GM12865 (cell line): Measurements from ENCODE around the gene MRPL45.

ENCODE experiments used
- DNase-seq: peaks from one replicate; pipeline ENCODE4 v3.0.0; 2010; ENCODE audit warnings: low read depth
- H3K4me3 ChIP-seq: 2 replicates; pipeline ENCODE4 v1.5.1; 2011; ENCODE audit warnings: mild to moderate bottlenecking, low read depth, low read length, control low read depth
- TF ChIP-seq, protein P1 (sequence below): IDR thresholded peaks from 2 replicates; pipeline ENCODE4 v1.5.1; 2011; ENCODE audit warnings: low read length, control low read depth, low read depth, inconsistent platforms; ENCODE audit not compliant: insufficient read depth; ENCODE audit errors: missing control alignments

The MRPL45 gene

DNA sequence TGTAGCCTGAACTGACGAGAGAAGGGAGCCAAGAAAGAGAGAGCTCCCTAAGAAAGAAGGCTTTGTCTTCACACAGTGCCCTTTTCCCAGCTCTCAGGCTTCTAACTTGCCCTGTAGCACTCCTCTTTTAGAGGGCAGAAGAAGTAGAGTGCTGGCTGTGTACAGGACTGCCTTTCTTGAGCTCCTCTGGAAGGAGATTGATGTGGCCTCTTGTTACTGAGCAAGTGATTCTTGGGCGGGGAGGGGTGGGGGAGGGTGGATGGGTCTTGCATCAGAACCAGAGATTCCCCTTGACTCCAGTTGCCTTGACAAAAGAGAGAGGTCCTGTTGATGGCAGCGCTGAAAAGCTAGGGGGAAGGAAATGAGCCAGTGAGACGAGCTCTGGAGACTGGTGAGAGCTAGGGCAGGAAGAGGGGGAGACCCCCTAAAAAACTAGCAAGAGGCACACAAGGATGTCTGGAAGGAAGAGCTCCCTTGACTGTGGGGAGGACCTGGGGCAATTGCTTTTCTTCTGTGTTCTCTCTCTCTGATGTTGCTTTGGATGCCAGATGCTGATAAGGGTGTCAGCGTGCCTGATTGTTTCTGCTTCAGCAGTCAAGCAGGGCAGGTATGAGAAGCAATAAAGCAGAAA is 28.4 kb downstream of the MRPL45 start:
- TF ChIP-seq, protein P1, sequence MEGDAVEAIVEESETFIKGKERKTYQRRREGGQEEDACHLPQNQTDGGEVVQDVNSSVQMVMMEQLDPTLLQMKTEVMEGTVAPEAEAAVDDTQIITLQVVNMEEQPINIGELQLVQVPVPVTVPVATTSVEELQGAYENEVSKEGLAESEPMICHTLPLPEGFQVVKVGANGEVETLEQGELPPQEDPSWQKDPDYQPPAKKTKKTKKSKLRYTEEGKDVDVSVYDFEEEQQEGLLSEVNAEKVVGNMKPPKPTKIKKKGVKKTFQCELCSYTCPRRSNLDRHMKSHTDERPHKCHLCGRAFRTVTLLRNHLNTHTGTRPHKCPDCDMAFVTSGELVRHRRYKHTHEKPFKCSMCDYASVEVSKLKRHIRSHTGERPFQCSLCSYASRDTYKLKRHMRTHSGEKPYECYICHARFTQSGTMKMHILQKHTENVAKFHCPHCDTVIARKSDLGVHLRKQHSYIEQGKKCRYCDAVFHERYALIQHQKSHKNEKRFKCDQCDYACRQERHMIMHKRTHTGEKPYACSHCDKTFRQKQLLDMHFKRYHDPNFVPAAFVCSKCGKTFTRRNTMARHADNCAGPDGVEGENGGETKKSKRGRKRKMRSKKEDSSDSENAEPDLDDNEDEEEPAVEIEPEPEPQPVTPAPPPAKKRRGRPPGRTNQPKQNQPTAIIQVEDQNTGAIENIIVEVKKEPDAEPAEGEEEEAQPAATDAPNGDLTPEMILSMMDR: no peak
- H3K4me3 ChIP-seq: no peak overlapping the region
- DNase-seq: no peak

DNA sequence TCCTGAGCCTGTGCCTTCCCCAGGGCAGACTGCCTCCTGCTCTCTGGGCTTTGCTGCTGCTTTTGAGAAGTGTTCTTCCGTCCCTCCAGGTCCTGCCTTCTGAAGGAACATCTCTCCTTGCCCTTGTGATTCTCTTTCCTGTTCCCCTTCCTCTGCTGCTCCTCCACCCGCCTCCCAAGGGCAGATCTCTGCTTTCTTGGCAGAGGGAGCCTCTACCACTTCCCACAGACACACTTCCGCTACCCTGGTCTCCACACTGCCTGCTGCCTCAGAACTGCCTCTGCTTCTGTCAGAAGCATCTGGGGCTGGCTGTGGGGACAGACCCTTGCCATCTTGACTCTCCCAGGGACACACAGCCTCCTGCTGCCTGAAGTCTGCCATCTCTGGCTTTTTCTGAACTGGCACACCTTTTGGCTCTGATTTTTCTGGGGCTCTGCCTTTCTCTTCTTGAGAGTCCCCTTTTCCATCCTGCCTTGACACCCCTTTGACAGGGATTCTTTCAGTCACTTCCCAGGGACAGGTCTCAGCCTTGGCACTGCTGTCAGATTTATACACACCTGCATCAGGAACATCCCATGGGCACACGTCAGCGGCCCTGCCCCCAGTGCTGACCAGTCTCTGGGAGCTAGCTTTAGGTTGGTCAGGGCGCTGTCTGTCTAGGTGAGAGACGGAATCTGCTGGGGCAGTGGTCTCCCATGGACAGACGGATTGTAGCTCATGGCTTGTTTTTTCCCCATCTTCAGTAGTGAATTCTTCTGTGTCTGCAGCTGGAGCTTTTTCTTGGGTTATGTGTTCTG is 30.2 kb downstream of the MRPL45 start:
- no peak overlapping the region for H3K4me3 ChIP-seq
- no peak for DNase-seq

DNA sequence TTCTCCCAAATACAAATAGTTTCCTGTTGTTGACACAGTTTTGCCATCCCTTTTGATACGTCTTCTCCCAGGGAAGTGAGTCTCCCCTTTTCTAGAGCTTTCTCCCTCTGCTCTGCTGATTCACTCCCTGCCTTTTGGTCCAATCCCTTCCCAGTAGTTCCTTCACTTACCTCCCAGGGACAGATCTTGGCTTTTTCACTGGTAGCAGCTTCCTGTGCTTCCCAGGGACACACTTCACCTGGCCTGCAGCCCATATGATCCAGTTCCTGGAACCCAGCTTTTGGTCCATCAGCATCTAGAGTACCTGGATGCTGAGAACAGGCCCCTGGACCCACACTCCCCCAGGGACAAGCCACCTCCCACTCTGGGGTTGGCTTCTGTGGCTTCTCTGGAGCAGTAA is 31.0 kb downstream of the MRPL45 start:
- TF ChIP-seq, protein P1: no peak
- H3K4me3 ChIP-seq: no peak overlapping the region
- no peak for DNase-seq

More for the DNA sequence above, 30.2 kb downstream of the MRPL45 start:
- TF ChIP-seq, protein P1: no peak

DNA sequence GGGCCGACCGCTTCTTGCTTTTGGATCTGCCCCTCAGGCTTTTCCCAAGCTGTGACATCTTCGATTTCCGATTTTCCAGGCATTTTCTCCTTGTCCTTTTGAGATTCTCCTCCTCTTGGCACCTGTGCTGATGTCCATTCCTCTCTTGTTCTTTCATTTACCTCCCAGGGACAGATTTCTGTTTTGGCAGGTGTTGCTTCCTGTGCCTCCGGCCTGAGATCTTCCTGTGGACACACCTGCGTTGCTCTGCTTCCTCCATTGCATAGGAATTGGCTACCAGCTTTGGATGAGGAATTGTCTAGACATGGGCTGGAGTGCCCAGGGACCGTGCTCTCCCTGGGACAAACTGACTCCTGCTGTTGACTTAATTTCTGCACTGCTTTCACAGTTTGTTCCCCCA is 31.7 kb downstream of the MRPL45 start:
- no peak overlapping the region for H3K4me3 ChIP-seq
- no peak for DNase-seq
- TF ChIP-seq, protein P1: no peak

DNA sequence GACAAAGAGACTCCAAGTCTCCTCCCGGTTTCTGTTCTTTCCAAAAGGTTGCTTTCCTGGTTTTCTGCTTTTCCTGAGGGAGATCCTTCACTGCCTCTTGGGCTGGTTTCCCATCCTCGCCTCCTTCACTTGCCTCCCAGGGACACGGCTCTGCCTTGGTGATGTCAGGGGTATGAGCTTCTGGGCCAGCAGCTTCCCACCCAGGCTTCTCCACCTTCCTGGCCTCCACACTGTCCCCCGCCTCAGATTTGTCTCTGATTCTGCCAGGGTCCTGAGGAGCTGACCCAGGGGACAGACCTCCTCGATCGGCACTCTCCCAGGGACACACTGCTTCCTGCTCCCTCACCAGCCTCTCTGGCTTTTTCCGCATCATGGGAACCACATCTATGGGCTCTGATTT is 32.3 kb downstream of the MRPL45 start:
- TF ChIP-seq, protein P1: no peak
- DNase-seq: no peak
- H3K4me3 ChIP-seq: no peak overlapping the region

DNA sequence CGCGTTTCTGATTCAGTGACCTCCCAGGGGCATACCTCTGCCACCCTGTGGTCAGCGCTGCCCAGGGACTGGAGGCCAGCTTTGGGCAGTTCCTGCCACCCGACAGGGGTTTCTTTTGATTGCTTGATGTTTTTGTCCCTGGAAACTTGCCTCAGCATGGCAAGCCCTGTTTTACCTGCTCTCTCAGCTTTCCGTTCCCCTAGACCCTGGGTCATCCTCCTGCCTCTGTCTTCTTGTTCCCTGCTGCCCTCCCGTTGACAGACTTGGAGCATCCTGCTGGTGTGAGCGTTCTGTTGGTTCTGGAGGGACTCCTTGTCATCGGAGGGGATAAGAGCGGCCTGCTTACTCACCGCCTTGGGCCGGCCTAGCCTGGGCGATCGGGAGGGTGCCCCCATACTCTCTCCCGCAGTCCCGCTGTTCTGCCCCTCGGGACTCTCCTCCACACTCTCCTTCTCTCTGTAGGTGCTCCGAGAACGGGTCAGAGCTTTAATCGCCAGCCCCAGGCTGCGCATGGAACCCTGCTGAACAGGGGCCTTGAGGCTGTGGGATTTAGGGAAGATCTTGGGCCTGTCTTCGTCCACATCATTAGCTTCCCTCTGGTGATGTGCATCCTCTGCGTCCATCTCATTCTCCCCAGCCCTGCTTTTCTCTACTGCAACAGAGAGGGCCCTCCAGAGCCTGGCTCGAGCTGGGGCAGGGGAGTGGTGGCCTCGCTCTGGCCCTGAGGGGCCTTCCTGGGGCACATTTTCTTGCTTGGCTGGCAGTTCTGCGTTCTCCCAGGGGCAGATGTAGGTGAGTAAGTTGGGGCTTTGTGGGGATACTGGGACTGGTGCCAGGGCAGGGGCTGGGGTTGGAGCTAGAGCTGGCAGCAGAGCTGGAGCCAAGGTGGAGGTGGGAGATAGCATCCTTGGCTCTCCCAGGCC is 33.1 kb downstream of the MRPL45 start:
- TF ChIP-seq, protein P1: no peak
- no peak for DNase-seq
- no peak overlapping the region for H3K4me3 ChIP-seq
